ENCODE measurements around the gene ARHGEF9.
"Not testable (repeated sequence)": the region's sequence is repeated elsewhere in the genome, so short reads cannot be mapped to it uniquely, and the experiment has no call there.

Gene ARHGEF9

DNA sequence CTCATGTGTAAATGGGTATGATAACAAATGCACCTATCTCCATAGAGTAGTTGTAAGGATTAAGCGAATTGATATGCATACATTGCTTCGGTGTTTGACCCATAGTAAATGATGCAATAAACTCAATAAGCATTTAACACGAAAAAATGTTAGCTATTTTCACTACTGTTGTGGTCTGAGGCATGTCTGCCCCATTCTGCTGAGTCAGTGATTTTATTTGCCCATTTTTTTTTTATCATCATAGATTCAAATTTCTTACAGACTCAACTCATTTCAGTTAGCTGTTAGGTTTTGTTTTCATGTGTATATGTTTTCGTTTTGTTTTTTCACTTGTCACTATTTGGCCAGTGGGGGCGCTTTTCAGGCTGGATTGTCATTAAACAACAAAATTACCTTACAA is 27.8 kb upstream of the ARHGEF9 start:
- no peaks in the 10 kb centered on the region for H3K9me3 ChIP-seq (ENCODE audit: insufficient read depth, low read length)
- no peaks in the 10 kb centered on the region for H3K36me3 ChIP-seq (ENCODE audit: low read length)
- H3K4me3 ChIP-seq (ENCODE audit: insufficient read depth, low read length, poor library complexity, severe bottlenecking), result no peak overlapping the region
- no peaks in the 10 kb centered on the region for H3K9me2 ChIP-seq (replicated peaks; ENCODE audit: insufficient read depth, low read length)
- H2AFZ ChIP-seq (ENCODE audit: low read depth, low read length, severe bottlenecking), result no peak overlapping the region
- H4K20me1 ChIP-seq (ENCODE audit: low read depth, low read length), result no peaks in the 10 kb centered on the region
- no peak overlapping the region for H3K4me2 ChIP-seq (ENCODE audit: low read depth, low read length, poor library complexity, severe bottlenecking)
- H3K27me3 ChIP-seq (ENCODE audit: low read length), result no peaks in the 10 kb centered on the region
- H3K79me2 ChIP-seq (ENCODE audit: insufficient read depth, low read length), result no peaks in the 10 kb centered on the region
- H3K27ac ChIP-seq (ENCODE audit: low read depth, low read length), result no peak overlapping the region
- no peaks in the 10 kb centered on the region for H3F3A ChIP-seq (ENCODE audit: insufficient read depth)
- TF ChIP-seq EZH2phosphoT487 (conservative IDR thresholded peaks at IDR 0.05; ENCODE audit: low read length), result no peak
- TF ChIP-seq, protein P1, sequence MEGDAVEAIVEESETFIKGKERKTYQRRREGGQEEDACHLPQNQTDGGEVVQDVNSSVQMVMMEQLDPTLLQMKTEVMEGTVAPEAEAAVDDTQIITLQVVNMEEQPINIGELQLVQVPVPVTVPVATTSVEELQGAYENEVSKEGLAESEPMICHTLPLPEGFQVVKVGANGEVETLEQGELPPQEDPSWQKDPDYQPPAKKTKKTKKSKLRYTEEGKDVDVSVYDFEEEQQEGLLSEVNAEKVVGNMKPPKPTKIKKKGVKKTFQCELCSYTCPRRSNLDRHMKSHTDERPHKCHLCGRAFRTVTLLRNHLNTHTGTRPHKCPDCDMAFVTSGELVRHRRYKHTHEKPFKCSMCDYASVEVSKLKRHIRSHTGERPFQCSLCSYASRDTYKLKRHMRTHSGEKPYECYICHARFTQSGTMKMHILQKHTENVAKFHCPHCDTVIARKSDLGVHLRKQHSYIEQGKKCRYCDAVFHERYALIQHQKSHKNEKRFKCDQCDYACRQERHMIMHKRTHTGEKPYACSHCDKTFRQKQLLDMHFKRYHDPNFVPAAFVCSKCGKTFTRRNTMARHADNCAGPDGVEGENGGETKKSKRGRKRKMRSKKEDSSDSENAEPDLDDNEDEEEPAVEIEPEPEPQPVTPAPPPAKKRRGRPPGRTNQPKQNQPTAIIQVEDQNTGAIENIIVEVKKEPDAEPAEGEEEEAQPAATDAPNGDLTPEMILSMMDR (IDR thresholded peaks at IDR 0.05; ENCODE audit: insufficient read depth, low read length, poor library complexity, severe bottlenecking), result no peak
- no peak overlapping the region for H3K9ac ChIP-seq (ENCODE audit: low read length)

DNA sequence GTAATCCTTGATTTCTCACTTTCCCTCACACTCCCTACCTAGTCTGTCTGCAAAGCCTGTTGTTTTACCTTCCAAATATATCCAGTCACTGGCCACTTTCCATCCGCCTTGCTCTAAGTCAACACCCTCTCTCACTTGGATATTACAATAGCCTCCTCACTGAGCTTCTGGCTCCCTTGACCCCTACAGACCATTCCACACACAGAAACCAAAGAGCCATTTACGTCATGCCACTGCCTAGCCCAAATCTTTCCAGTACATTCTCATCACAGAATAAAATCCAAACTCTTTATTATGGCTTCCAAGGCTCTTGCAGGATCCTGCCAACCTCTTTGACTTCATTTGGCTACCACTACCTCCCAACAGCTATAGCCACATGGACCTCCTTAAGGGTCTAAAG is 25.7 kb upstream of the ARHGEF9 start:
- Histone ChIP-seq H3K79me2 (ENCODE audit: insufficient read depth, low read length) (no peaks in the 10 kb centered on the region), H4K20me1 (ENCODE audit: low read depth, low read length) (no peaks in the 10 kb centered on the region), H3F3A (ENCODE audit: insufficient read depth) (no peaks in the 10 kb centered on the region), H3K27ac (ENCODE audit: low read depth, low read length) (no peak overlapping the region), H2AFZ (ENCODE audit: low read depth, low read length, severe bottlenecking) (no peak overlapping the region), H3K4me2 (ENCODE audit: low read depth, low read length, poor library complexity, severe bottlenecking) (no peak overlapping the region), H3K9ac (ENCODE audit: low read length) (no peak overlapping the region), H3K27me3 (ENCODE audit: low read length) (no peaks in the 10 kb centered on the region), H3K9me3 (ENCODE audit: insufficient read depth, low read length) (no peaks in the 10 kb centered on the region), H3K36me3 (ENCODE audit: low read length) (no peaks in the 10 kb centered on the region), H3K9me2 (replicated peaks; ENCODE audit: insufficient read depth, low read length) (no peaks in the 10 kb centered on the region), H3K4me3 (ENCODE audit: insufficient read depth, low read length, poor library complexity, severe bottlenecking) (no peak overlapping the region)
- TF ChIP-seq EZH2phosphoT487 (conservative IDR thresholded peaks at IDR 0.05; ENCODE audit: low read length), result no peak
- TF ChIP-seq, protein P1 (IDR thresholded peaks at IDR 0.05; ENCODE audit: insufficient read depth, low read length, poor library complexity, severe bottlenecking), result no peak

DNA sequence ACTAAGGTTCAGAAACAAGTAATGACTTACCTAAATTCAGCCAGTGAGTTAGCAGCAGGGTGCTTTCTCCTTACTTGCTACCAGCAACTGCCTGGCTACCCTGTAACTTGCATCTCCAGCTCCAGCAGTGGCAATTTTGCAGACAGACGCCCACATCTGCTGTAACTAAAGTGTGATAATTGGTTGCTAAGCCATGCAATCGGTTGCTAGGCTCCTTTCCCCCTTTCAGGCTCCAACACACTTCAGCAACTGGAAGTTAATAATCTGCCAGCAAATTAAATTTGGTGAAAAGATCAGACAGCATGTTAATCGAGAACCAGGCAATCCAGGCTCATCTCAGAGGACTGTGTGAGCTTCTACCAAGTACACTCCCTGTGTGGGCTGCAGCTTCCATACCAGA is 24.2 kb upstream of the ARHGEF9 start:
- no peaks in the 10 kb centered on the region for H3F3A ChIP-seq (ENCODE audit: insufficient read depth)
- H3K36me3 ChIP-seq (ENCODE audit: low read length), result no peaks in the 10 kb centered on the region
- no peaks in the 10 kb centered on the region for H3K27me3 ChIP-seq (ENCODE audit: low read length)
- H3K4me2 ChIP-seq (ENCODE audit: low read depth, low read length, poor library complexity, severe bottlenecking), result no peak overlapping the region
- H2AFZ ChIP-seq (ENCODE audit: low read depth, low read length, severe bottlenecking), result no peak overlapping the region
- no peaks in the 10 kb centered on the region for H3K9me2 ChIP-seq (replicated peaks; ENCODE audit: insufficient read depth, low read length)
- no peak overlapping the region for H3K4me3 ChIP-seq (ENCODE audit: insufficient read depth, low read length, poor library complexity, severe bottlenecking)
- H3K27ac ChIP-seq (ENCODE audit: low read depth, low read length), result no peak overlapping the region
- H3K9ac ChIP-seq (ENCODE audit: low read length), result no peak overlapping the region
- H4K20me1 ChIP-seq (ENCODE audit: low read depth, low read length), result no peaks in the 10 kb centered on the region
- TF ChIP-seq, protein P1 (IDR thresholded peaks at IDR 0.05; ENCODE audit: insufficient read depth, low read length, poor library complexity, severe bottlenecking), result no peak
- no peak for TF ChIP-seq EZH2phosphoT487 (conservative IDR thresholded peaks at IDR 0.05; ENCODE audit: low read length)
- no peaks in the 10 kb centered on the region for H3K9me3 ChIP-seq (ENCODE audit: insufficient read depth, low read length)
- H3K79me2 ChIP-seq (ENCODE audit: insufficient read depth, low read length), result no peaks in the 10 kb centered on the region

DNA sequence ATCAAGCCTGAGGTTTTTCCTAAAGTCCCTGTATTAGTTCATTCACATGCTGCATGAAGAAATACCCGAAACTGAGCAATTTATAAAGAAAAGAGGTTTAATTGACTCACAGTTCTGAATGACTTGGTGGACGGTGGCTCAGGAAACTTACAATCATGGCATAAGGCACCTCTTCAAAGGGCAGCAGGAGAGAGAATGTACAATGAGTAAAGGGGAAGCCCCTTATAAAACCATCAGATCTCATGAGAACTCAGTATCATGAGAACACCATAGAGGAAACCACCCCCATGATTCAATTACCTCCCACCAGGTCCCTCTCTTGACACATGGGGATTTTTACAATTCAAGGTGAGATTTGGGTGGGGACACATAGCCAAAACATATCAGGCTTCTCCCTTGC is 10.4 kb upstream of the ARHGEF9 start:
- H2AFZ ChIP-seq (ENCODE audit: low read depth, low read length, severe bottlenecking); H3K27ac ChIP-seq (ENCODE audit: low read depth, low read length): not testable (repeated sequence)

More for the DNA sequence above, 10.4 kb upstream of the ARHGEF9 start:
- H4K20me1 ChIP-seq (ENCODE audit: low read depth, low read length); H3K27me3 ChIP-seq (ENCODE audit: low read length); H3K79me2 ChIP-seq (ENCODE audit: insufficient read depth, low read length); H3K4me2 ChIP-seq (ENCODE audit: low read depth, low read length, poor library complexity, severe bottlenecking); H3K9me3 ChIP-seq (ENCODE audit: insufficient read depth, low read length); H3K36me3 ChIP-seq (ENCODE audit: low read length); H3K4me3 ChIP-seq (ENCODE audit: insufficient read depth, low read length, poor library complexity, severe bottlenecking); H3K9me2 ChIP-seq (replicated peaks; ENCODE audit: insufficient read depth, low read length); H3K9ac ChIP-seq (ENCODE audit: low read length); H3F3A ChIP-seq (ENCODE audit: insufficient read depth): not testable (repeated sequence)
